NCI-H2196 treated with DMSO at 0.1 percent for 48 hours (cell line): Measurements from ENCODE around the gene NCF4.
A peak's percentile ranks its signal among the peaks of the same experiment; 100 is the strongest.

Experiments used
- DNase-seq: peaks from one replicate; lab custom pipeline; 2025; ENCODE audit not compliant: unreplicated experiment; lab: John Stamatoyannopoulos, UW

Gene NCF4

GRCh38 chr22:36835903-36836302, 24.9 kb upstream of the NCF4 start:
- DNase-seq, result no peak

GRCh38 chr22:36838119-36839030, 22.4 kb upstream of the NCF4 start:
- DNase-seq, result no peak

GRCh38 chr22:36839356-36840073, 21.3 kb upstream of the NCF4 start:
- DNase-seq, result no peak

GRCh38 chr22:36840106-36840505, 20.7 kb upstream of the NCF4 start:
- no peak for DNase-seq

- DNase-seq, result no peak
These were observed 14.5 kb upstream of the NCF4 start for GRCh38 chr22:36846271-36846670.

GRCh38 chr22:36846949-36847348, 13.9 kb upstream of the NCF4 start:
- DNase-seq, result no peak

- DNase-seq, result no peak
These were observed 10.8 kb upstream of the NCF4 start for GRCh38 chr22:36850056-36850455.

- no peak for DNase-seq
These were observed 10.1 kb upstream of the NCF4 start for GRCh38 chr22:36850682-36851081.

- DNase-seq, result no peak
These were observed 8.5 kb upstream of the NCF4 start for GRCh38 chr22:36852056-36852973.

GRCh38 chr22:36853407-36854099, 7.3 kb upstream of the NCF4 start:
- no peak for DNase-seq

GRCh38 chr22:36855478-36855877, 5.3 kb upstream of the NCF4 start:
- no peak for DNase-seq

- DNase-seq, result peak; percentile 55
These were observed 4.5 kb upstream of the NCF4 start for GRCh38 chr22:36856121-36856791.

- no peak for DNase-seq
These were observed 4.0 kb upstream of the NCF4 start for GRCh38 chr22:36856792-36857135.

- DNase-seq, result no peak
These were observed 2.6 kb upstream of the NCF4 start for GRCh38 chr22:36858156-36858555.

GRCh38 chr22:36858966-36859365, 1.8 kb upstream of the NCF4 start:
- DNase-seq, result no peak

GRCh38 chr22:36860017-36860416, 789 bp upstream of the NCF4 start:
- DNase-seq, result no peak

GRCh38 chr22:36860438-36860820, 377 bp upstream of the NCF4 start:
- no peak for DNase-seq

GRCh38 chr22:36862251-36863242, 1.7 kb downstream of the NCF4 start:
- no peak for DNase-seq

GRCh38 chr22:36863281-36863680, 2.5 kb downstream of the NCF4 start:
- no peak for DNase-seq
